ENCODE data around the gene IL1RL1. TPM values are rescaled to one million over a fixed set of nuclear protein-coding genes. Genes with fewer than 3 reads are reported as not detected.

Gene IL1RL1
- 5.8 and 10.5 TPM in 2 replicates for total RNA-seq (2012; rRNA removed)

GRCh38 chr2:102310964-102311640, at the start of gene IL1RL1:
TSS of gene IL1RL1 (plus strand) at chr2:102311563. CDS start at chr2:102338265, 26,702 bp downstream.
- H3K36me3 ChIP-seq (ENCODE audit: insufficient read depth, low read length) = no peaks in the 10 kb centered on the region
- no peak within 1 kb of the TSS for H3K9ac ChIP-seq (ENCODE audit: low read depth, low read length)
- no peak within 1 kb of the TSS for H3K4me3 ChIP-seq (ENCODE audit: low read length)
- no peak within 1 kb of the TSS for H3K4me2 ChIP-seq (ENCODE audit: low read length)
- no peaks in the 10 kb centered on the region for H3K9me3 ChIP-seq (replicated peaks; ENCODE audit: low read length)
- peaks cover 18% of the 10 kb centered on the region for H3K4me1 ChIP-seq (ENCODE audit: control insufficient read depth, insufficient read depth, low read length)
- H3K27me3 ChIP-seq (ENCODE audit: control insufficient read depth, insufficient read depth, low read length) = peaks cover 8% of the 10 kb centered on the region

GRCh38 chr2:102262216-102263129, 48.9 kb upstream of the IL1RL1 start:
- no peak overlapping the region for H3K9ac ChIP-seq (ENCODE audit: low read depth, low read length)
- H3K36me3 ChIP-seq (ENCODE audit: insufficient read depth, low read length) = no peaks in the 10 kb centered on the region
- no peaks in the 10 kb centered on the region for H3K9me3 ChIP-seq (replicated peaks; ENCODE audit: low read length)
- peaks cover 11% of the 10 kb centered on the region for H3K4me1 ChIP-seq (ENCODE audit: control insufficient read depth, insufficient read depth, low read length)
- no peak overlapping the region for H3K4me3 ChIP-seq (ENCODE audit: low read length)
- H3K27me3 ChIP-seq (ENCODE audit: control insufficient read depth, insufficient read depth, low read length) = peaks cover 37% of the 10 kb centered on the region
- H3K4me2 ChIP-seq (ENCODE audit: low read length) = no peak overlapping the region

- Histone ChIP-seq H3K4me2 (ENCODE audit: low read length) (no peak overlapping the region), H3K27me3 (ENCODE audit: control insufficient read depth, insufficient read depth, low read length) (peaks cover 56% of the 10 kb centered on the region), H3K9ac (ENCODE audit: low read depth, low read length) (no peak overlapping the region), H3K36me3 (ENCODE audit: insufficient read depth, low read length) (no peaks in the 10 kb centered on the region), H3K9me3 (replicated peaks; ENCODE audit: low read length) (no peaks in the 10 kb centered on the region), H3K4me3 (ENCODE audit: low read length) (no peak overlapping the region), H3K4me1 (ENCODE audit: control insufficient read depth, insufficient read depth, low read length) (peaks cover 5% of the 10 kb centered on the region)
Measured at GRCh38 chr2:102264952-102265351, 46.4 kb upstream of the IL1RL1 start.

GRCh38 chr2:102266204-102266603, 45.2 kb upstream of the IL1RL1 start:
- Histone ChIP-seq H3K4me2 (ENCODE audit: low read length) (no peak overlapping the region), H3K4me1 (ENCODE audit: control insufficient read depth, insufficient read depth, low read length) (peaks cover 5% of the 10 kb centered on the region), H3K27me3 (ENCODE audit: control insufficient read depth, insufficient read depth, low read length) (peaks cover 65% of the 10 kb centered on the region), H3K9ac (ENCODE audit: low read depth, low read length) (no peak overlapping the region), H3K36me3 (ENCODE audit: insufficient read depth, low read length) (no peaks in the 10 kb centered on the region), H3K9me3 (replicated peaks; ENCODE audit: low read length) (no peaks in the 10 kb centered on the region), H3K4me3 (ENCODE audit: low read length) (no peak overlapping the region)

GRCh38 chr2:102267774-102268173, 43.6 kb upstream of the IL1RL1 start:
- no peaks in the 10 kb centered on the region for H3K36me3 ChIP-seq (ENCODE audit: insufficient read depth, low read length)
- H3K4me1 ChIP-seq (ENCODE audit: control insufficient read depth, insufficient read depth, low read length) = peaks cover 5% of the 10 kb centered on the region
- H3K4me3 ChIP-seq (ENCODE audit: low read length) = no peak overlapping the region
- H3K9ac ChIP-seq (ENCODE audit: low read depth, low read length) = no peak overlapping the region
- H3K4me2 ChIP-seq (ENCODE audit: low read length) = no peak overlapping the region
- H3K9me3 ChIP-seq (replicated peaks; ENCODE audit: low read length) = no peaks in the 10 kb centered on the region
- peaks cover 50% of the 10 kb centered on the region for H3K27me3 ChIP-seq (ENCODE audit: control insufficient read depth, insufficient read depth, low read length)

GRCh38 chr2:102268510-102269199, 42.7 kb upstream of the IL1RL1 start:
- H3K9me3 ChIP-seq (replicated peaks; ENCODE audit: low read length) = no peaks in the 10 kb centered on the region

GRCh38 chr2:102269200-102269524, 42.2 kb upstream of the IL1RL1 start:
- Histone ChIP-seq H3K9ac (ENCODE audit: low read depth, low read length) (no peak overlapping the region), H3K9me3 (replicated peaks; ENCODE audit: low read length) (no peaks in the 10 kb centered on the region), H3K4me3 (ENCODE audit: low read length) (no peak overlapping the region), H3K4me2 (ENCODE audit: low read length) (no peak overlapping the region), H3K27me3 (ENCODE audit: control insufficient read depth, insufficient read depth, low read length) (peaks cover 48% of the 10 kb centered on the region), H3K4me1 (ENCODE audit: control insufficient read depth, insufficient read depth, low read length) (peaks cover 5% of the 10 kb centered on the region), H3K36me3 (ENCODE audit: insufficient read depth, low read length) (no peaks in the 10 kb centered on the region)

More at GRCh38 chr2:102268510-102269199, 42.7 kb upstream of the IL1RL1 start:
- H3K36me3 ChIP-seq (ENCODE audit: insufficient read depth, low read length) = no peaks in the 10 kb centered on the region
- no peak overlapping the region for H3K4me2 ChIP-seq (ENCODE audit: low read length)
- H3K27me3 ChIP-seq (ENCODE audit: control insufficient read depth, insufficient read depth, low read length) = peaks cover 45% of the 10 kb centered on the region
- no peak overlapping the region for H3K9ac ChIP-seq (ENCODE audit: low read depth, low read length)
- H3K4me1 ChIP-seq (ENCODE audit: control insufficient read depth, insufficient read depth, low read length) = peaks cover 5% of the 10 kb centered on the region
- H3K4me3 ChIP-seq (ENCODE audit: low read length) = no peak overlapping the region

GRCh38 chr2:102271844-102272243, 39.5 kb upstream of the IL1RL1 start:
- H3K4me3 ChIP-seq (ENCODE audit: low read length) = no peak overlapping the region
- H3K4me1 ChIP-seq (ENCODE audit: control insufficient read depth, insufficient read depth, low read length) = peaks cover 5% of the 10 kb centered on the region
- no peak overlapping the region for H3K9ac ChIP-seq (ENCODE audit: low read depth, low read length)
- no peaks in the 10 kb centered on the region for H3K36me3 ChIP-seq (ENCODE audit: insufficient read depth, low read length)
- H3K9me3 ChIP-seq (replicated peaks; ENCODE audit: low read length) = no peaks in the 10 kb centered on the region
- H3K4me2 ChIP-seq (ENCODE audit: low read length) = no peak overlapping the region
- H3K27me3 ChIP-seq (ENCODE audit: control insufficient read depth, insufficient read depth, low read length) = peaks cover 60% of the 10 kb centered on the region

- H3K9ac ChIP-seq (ENCODE audit: low read depth, low read length) = no peak overlapping the region
Measured at GRCh38 chr2:102273619-102274211, 37.6 kb upstream of the IL1RL1 start.

GRCh38 chr2:102276549-102277201, 34.7 kb upstream of the IL1RL1 start:
- peaks cover 4% of the 10 kb centered on the region for H3K4me1 ChIP-seq (ENCODE audit: control insufficient read depth, insufficient read depth, low read length)
- H3K4me2 ChIP-seq (ENCODE audit: low read length) = no peak overlapping the region
- H3K9ac ChIP-seq (ENCODE audit: low read depth, low read length) = no peak overlapping the region
- H3K4me3 ChIP-seq (ENCODE audit: low read length) = no peak overlapping the region
- H3K36me3 ChIP-seq (ENCODE audit: insufficient read depth, low read length) = no peaks in the 10 kb centered on the region
- H3K9me3 ChIP-seq (replicated peaks; ENCODE audit: low read length) = no peaks in the 10 kb centered on the region
- H3K27me3 ChIP-seq (ENCODE audit: control insufficient read depth, insufficient read depth, low read length) = peaks cover 59% of the 10 kb centered on the region

More at GRCh38 chr2:102273619-102274211, 37.6 kb upstream of the IL1RL1 start:
- H3K36me3 ChIP-seq (ENCODE audit: insufficient read depth, low read length) = no peaks in the 10 kb centered on the region
- peaks cover 3% of the 10 kb centered on the region for H3K4me1 ChIP-seq (ENCODE audit: control insufficient read depth, insufficient read depth, low read length)
- H3K4me3 ChIP-seq (ENCODE audit: low read length) = no peak overlapping the region
- no peak overlapping the region for H3K4me2 ChIP-seq (ENCODE audit: low read length)
- H3K9me3 ChIP-seq (replicated peaks; ENCODE audit: low read length) = no peaks in the 10 kb centered on the region
- H3K27me3 ChIP-seq (ENCODE audit: control insufficient read depth, insufficient read depth, low read length) = peaks cover 56% of the 10 kb centered on the region
